Hepatocyte (in vitro differentiated cells): ENCODE results near the gene CORIN.

Experiments
- CTCF ChIP-seq: fragments of 200-600 bp; sonication (generic); IDR thresholded peaks from 2 replicates; pipeline ENCODE4 v1.5.1; 2016; ENCODE audit warnings: antibody characterized with exemption, mild to moderate bottlenecking; ENCODE audit not compliant: poor library complexity
- EZH2 ChIP-seq: fragments of 200-600 bp; sonication (generic); IDR thresholded peaks from 2 replicates; pipeline ENCODE4 v1.6.1; 2016; ENCODE audit warnings: antibody characterized with exemption, mild to moderate bottlenecking, borderline replicate concordance
- EZH2phosphoT487 ChIP-seq: fragments of 200-600 bp; sonication (generic); IDR thresholded peaks from one replicate; pipeline ENCODE4 v1.6.1; 2018; ENCODE audit warnings: antibody characterized with exemption, mild to moderate bottlenecking, low read depth, moderate library complexity; ENCODE audit not compliant: unreplicated experiment, severe bottlenecking

GRCh38 chr4:47762376-47763266 lies 75.2 kb downstream of the CORIN start:
- TF ChIP-seq EZH2phosphoT487 (no peak), CTCF (no peak), EZH2 (no peak)
